Measurements from ENCODE around the gene MAP7.

- TF ChIP-seq POLR2A (IDR thresholded peaks at IDR 0.05): no peak
- TF ChIP-seq CTCF (IDR thresholded peaks at IDR 0.05 in 8 of 11, conservative IDR thresholded peaks at IDR 0.05 in 3 of 11): no peak
Observed at GRCh38 chr6:136437246-136437645, 113.0 kb downstream of the MAP7 start.
